H9 (cell line): ENCODE measurements around the gene CWC27. TPM values are rescaled to one million over a fixed set of nuclear protein-coding genes. Genes with fewer than 3 reads are reported as not detected.

Experiments used
- DNase-seq: peaks from one replicate; pipeline ENCODE4 v3.0.0-alpha.2; 2017
- H2AFZ ChIP-seq: one replicate; pipeline ENCODE4 v1.6.1; 2013; ENCODE audit warnings: mild to moderate bottlenecking, low read length, control low read depth, moderate library complexity
- H2AK5ac ChIP-seq: 2 replicates; pipeline ENCODE4 v1.6.1; 2013; ENCODE audit warnings: low read length, control low read depth, mixed read lengths; ENCODE audit not compliant: insufficient read length
- H2BK120ac ChIP-seq: one replicate; pipeline ENCODE4 v1.6.1; 2013; ENCODE audit warnings: low read depth, mild to moderate bottlenecking, low read length, control low read depth, inconsistent platforms; ENCODE audit not compliant: poor library complexity, severe bottlenecking
- H2BK12ac ChIP-seq: 2 replicates; pipeline ENCODE4 v1.6.1; 2013; ENCODE audit warnings: low read length, control low read depth, mixed read lengths, low read depth; ENCODE audit not compliant: insufficient read length
- H2BK15ac ChIP-seq: 2 replicates; pipeline ENCODE4 v1.6.1; 2013; ENCODE audit warnings: low read depth, low read length, control low read depth
- H2BK20ac ChIP-seq: one replicate; pipeline ENCODE4 v1.6.1; 2013; ENCODE audit warnings: low read depth, mild to moderate bottlenecking, low read length, control low read depth, inconsistent platforms; ENCODE audit not compliant: poor library complexity, severe bottlenecking
- H2BK5ac ChIP-seq: 2 replicates; pipeline ENCODE4 v1.6.1; 2013; ENCODE audit warnings: low read length, control low read depth, mixed read lengths; ENCODE audit not compliant: insufficient read length
- H3K14ac ChIP-seq: 2 replicates; pipeline ENCODE4 v1.6.1; 2013; ENCODE audit warnings: low read length, control low read depth; ENCODE audit not compliant: insufficient read depth
- H3K18ac ChIP-seq: 2 replicates; pipeline ENCODE4 v1.6.1; 2013; ENCODE audit warnings: low read depth, mild to moderate bottlenecking, mixed read lengths, low read length, control low read depth; ENCODE audit not compliant: insufficient read length
- H3K23ac ChIP-seq: 2 replicates; pipeline ENCODE4 v1.6.1; 2013; ENCODE audit warnings: low read length, control low read depth, mixed read lengths, low read depth; ENCODE audit not compliant: insufficient read length
- H3K23me2 ChIP-seq: 2 replicates; pipeline ENCODE4 v1.6.1; 2013; ENCODE audit warnings: low read depth, mild to moderate bottlenecking, mixed read lengths, low read length, control low read depth; ENCODE audit not compliant: insufficient read length, poor library complexity, severe bottlenecking
- H3K27ac ChIP-seq: 2 replicates; pipeline ENCODE4 v1.5.1; 2013; ENCODE audit warnings: low read length, control low read depth, mixed read lengths, low read depth; ENCODE audit not compliant: insufficient read length
- H3K27me3 ChIP-seq: 2 replicates; pipeline ENCODE4 v1.6.1; 2013; ENCODE audit warnings: low read length, control low read depth, inconsistent platforms; ENCODE audit not compliant: insufficient read depth
- H3K4ac ChIP-seq: 2 replicates; pipeline ENCODE4 v1.6.1; 2013; ENCODE audit warnings: low read depth, mild to moderate bottlenecking, control low read depth, inconsistent platforms, low read length, moderate library complexity
- H3K4me1 ChIP-seq: 2 replicates; pipeline ENCODE4 v1.6.1; 2013; ENCODE audit warnings: low read length, control low read depth, inconsistent platforms; ENCODE audit not compliant: insufficient read depth
- H3K4me2 ChIP-seq: 2 replicates; pipeline ENCODE4 v1.6.1; 2013; ENCODE audit warnings: low read length, control low read depth, mixed read lengths; ENCODE audit not compliant: insufficient read length, insufficient read depth
- H3K56ac ChIP-seq: 2 replicates; pipeline ENCODE4 v1.6.1; 2013; ENCODE audit warnings: low read depth, mild to moderate bottlenecking, mixed read lengths, low read length, control low read depth; ENCODE audit not compliant: insufficient read length
- H3K79me1 ChIP-seq: 2 replicates; pipeline ENCODE4 v1.6.1; 2013; ENCODE audit warnings: low read depth, mild to moderate bottlenecking, moderate library complexity, low read length, control low read depth, inconsistent platforms; ENCODE audit not compliant: insufficient read depth, poor library complexity, severe bottlenecking
- H3K79me2 ChIP-seq: 2 replicates; pipeline ENCODE4 v1.6.1; 2013; ENCODE audit warnings: low read length, control low read depth, inconsistent platforms; ENCODE audit not compliant: insufficient read depth
- H3K9ac ChIP-seq: 2 replicates; pipeline ENCODE4 v1.6.1; 2013; ENCODE audit warnings: low read length, control low read depth, mixed read lengths; ENCODE audit not compliant: insufficient read length; ENCODE audit errors: extremely low read depth
- H3K9me3 ChIP-seq: one replicate; pipeline ENCODE4 v1.6.1; 2013; ENCODE audit warnings: low read depth, low read length, inconsistent platforms; ENCODE audit not compliant: control insufficient read depth
- H3T11ph ChIP-seq: one replicate; pipeline ENCODE4 v1.6.1; 2013; ENCODE audit warnings: mild to moderate bottlenecking, low read length, control low read depth, inconsistent platforms
- H4K20me1 ChIP-seq: one replicate; pipeline ENCODE4 v1.6.1; 2013; ENCODE audit not compliant: control insufficient read depth, insufficient read length, insufficient read depth
- H4K5ac ChIP-seq: 2 replicates; pipeline ENCODE4 v1.6.1; 2013; ENCODE audit warnings: low read depth, mild to moderate bottlenecking, mixed read lengths, low read length, control low read depth; ENCODE audit not compliant: insufficient read length
- H4K8ac ChIP-seq: replicated peaks from 2 replicates; pipeline ENCODE4 v1.6.1; 2013; ENCODE audit warnings: low read length, control low read depth, mixed read lengths, low read depth; ENCODE audit not compliant: insufficient read length
- H4K91ac ChIP-seq: 2 replicates; pipeline ENCODE4 v1.6.1; 2013; ENCODE audit warnings: low read depth, mild to moderate bottlenecking, moderate library complexity, mixed read lengths, low read length, control low read depth; ENCODE audit not compliant: insufficient read length
- H3K27ac Mint-ChIP-seq, 3 experiments: 2 replicates in 2 of 3; 3 replicates in 1 of 3; pipeline ENCODE4 v1.8.0; 2020 to 2021; ENCODE audit warnings: mixed read lengths in 3 of 3, mild to moderate bottlenecking in 1 of 3, moderate library complexity in 1 of 3
- H3K27me3 Mint-ChIP-seq: 2 replicates; pipeline ENCODE4 v1.8.0; 2021; ENCODE audit warnings: low read depth, mild to moderate bottlenecking, moderate library complexity, mixed read lengths
- H3K36me3 Mint-ChIP-seq, 3 experiments: 2 replicates in 2 of 3; 3 replicates in 1 of 3; pipeline ENCODE4 v1.8.0; 2020 to 2021; ENCODE audit warnings: low read depth in 3 of 3, mixed read lengths in 3 of 3; ENCODE audit not compliant: insufficient read depth in 1 of 3
- H3K4me1 Mint-ChIP-seq, 2 experiments: 2 replicates each; pipeline ENCODE4 v1.8.0; 2020; ENCODE audit warnings: mixed read lengths in 2 of 2
- H3K4me3 Mint-ChIP-seq, 2 experiments: 2 replicates in 1 of 2; 3 replicates in 1 of 2; pipeline ENCODE4 v1.8.0; 2020 to 2021; ENCODE audit warnings: mild to moderate bottlenecking in 2 of 2, mixed read lengths in 2 of 2, moderate library complexity in 1 of 2
- H3K9me3 Mint-ChIP-seq, 2 experiments: 2 replicates in 1 of 2; 3 replicates in 1 of 2; pipeline ENCODE4 v1.8.0; 2020; ENCODE audit warnings: mild to moderate bottlenecking in 2 of 2, mixed read lengths in 2 of 2, moderate library complexity in 1 of 2
- WGBS: extraction: QIAGEN DNeasy Blood & Tissue Kit; methylation state at CpG from one replicate; pipeline ENCODE4 v1.1.7; 2013; ENCODE audit warnings: missing lambda C conversion rate, low lambda C conversion rate, mixed read lengths; ENCODE audit not compliant: insufficient read length; ENCODE audit errors: extremely low coverage; 5-methylcytosine and 5-hydroxymethylcytosine counted together
- total RNA-seq: library from RNA; stranded (reverse); gene quantifications from 2 replicates; pipeline ENCODE4 v1.2.1, GENCODE V29; 2021
- TF ChIP-seq, protein P1 (sequence below): fragments of 200-600 bp; sonication (generic); conservative IDR thresholded peaks from 3 replicates; pipeline ENCODE4 v1.8.0; 2021; ENCODE audit warnings: antibody characterized with exemption, mild to moderate bottlenecking

CWC27 gene
- total RNA-seq, 1 experiment from 2014 or later = 41.9 TPM

- H4K5ac ChIP-seq = no peak overlapping the region
- H3T11ph ChIP-seq = no peak overlapping the region
- no CpG with 5 or more reads among the region's 6 CpGs for WGBS
- H3K4me2 ChIP-seq = no peak overlapping the region
- no peak overlapping the region for H2BK15ac ChIP-seq
- no peak overlapping the region for H3K14ac ChIP-seq
- no peak overlapping the region for H3K4ac ChIP-seq
- H4K20me1 ChIP-seq = no peaks in the 10 kb centered on the region
- H3K79me1 ChIP-seq = no peaks in the 10 kb centered on the region
- TF ChIP-seq, protein P1, sequence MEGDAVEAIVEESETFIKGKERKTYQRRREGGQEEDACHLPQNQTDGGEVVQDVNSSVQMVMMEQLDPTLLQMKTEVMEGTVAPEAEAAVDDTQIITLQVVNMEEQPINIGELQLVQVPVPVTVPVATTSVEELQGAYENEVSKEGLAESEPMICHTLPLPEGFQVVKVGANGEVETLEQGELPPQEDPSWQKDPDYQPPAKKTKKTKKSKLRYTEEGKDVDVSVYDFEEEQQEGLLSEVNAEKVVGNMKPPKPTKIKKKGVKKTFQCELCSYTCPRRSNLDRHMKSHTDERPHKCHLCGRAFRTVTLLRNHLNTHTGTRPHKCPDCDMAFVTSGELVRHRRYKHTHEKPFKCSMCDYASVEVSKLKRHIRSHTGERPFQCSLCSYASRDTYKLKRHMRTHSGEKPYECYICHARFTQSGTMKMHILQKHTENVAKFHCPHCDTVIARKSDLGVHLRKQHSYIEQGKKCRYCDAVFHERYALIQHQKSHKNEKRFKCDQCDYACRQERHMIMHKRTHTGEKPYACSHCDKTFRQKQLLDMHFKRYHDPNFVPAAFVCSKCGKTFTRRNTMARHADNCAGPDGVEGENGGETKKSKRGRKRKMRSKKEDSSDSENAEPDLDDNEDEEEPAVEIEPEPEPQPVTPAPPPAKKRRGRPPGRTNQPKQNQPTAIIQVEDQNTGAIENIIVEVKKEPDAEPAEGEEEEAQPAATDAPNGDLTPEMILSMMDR = no peak
- no peak overlapping the region for H2AFZ ChIP-seq
- DNase-seq = no peak
- H2BK12ac ChIP-seq = no peak overlapping the region
- H3K4me1 ChIP-seq = no peaks in the 10 kb centered on the region
- no peak overlapping the region for H3K23ac ChIP-seq
- H3K9ac ChIP-seq = no peak overlapping the region
- H2AK5ac ChIP-seq = no peak overlapping the region
- no peaks in the 10 kb centered on the region for H3K79me2 ChIP-seq
- no peak overlapping the region for H3K27ac ChIP-seq
- Mint-ChIP-seq H3K9me3 (peaks cover 1 to 6% of the 10 kb centered on the region in 2 experiments; a peak in 2 of 5 replicates), H3K27me3 (no peaks in the 10 kb centered on the region), H3K4me1 (peaks cover 3 to 13% of the 10 kb centered on the region in 2 experiments), H3K27ac (no peak overlapping the region), H3K36me3 (peaks cover 0 to 5% (median 0%) of the 10 kb centered on the region in 3 experiments; a peak in 3 of 7 replicates), H3K4me3 (no peak overlapping the region)
- H2BK5ac ChIP-seq = no peak overlapping the region
- H2BK120ac ChIP-seq = no peak overlapping the region
- H3K18ac ChIP-seq = no peak overlapping the region
- no peaks in the 10 kb centered on the region for H3K23me2 ChIP-seq
- no peak overlapping the region for H4K8ac ChIP-seq
- H3K56ac ChIP-seq = no peak overlapping the region
- no peak overlapping the region for H2BK20ac ChIP-seq
- no peak overlapping the region for H4K91ac ChIP-seq
- H3K9me3 ChIP-seq = no peaks in the 10 kb centered on the region
- H3K27me3 ChIP-seq = no peaks in the 10 kb centered on the region
Observed at GRCh38 chr5:65059681-65060598, 291.2 kb downstream of the CWC27 start.
